Liver (tissue), 9 donors: ENCODE data around the gene HIPK1. TPM values are rescaled to one million over a fixed set of nuclear protein-coding genes. Genes with fewer than 3 reads are reported as not detected.

Experiments
- DNase-seq: peaks from one replicate; pipeline ENCODE4 v3.0.0-alpha.2; 2017; ENCODE audit warnings: low spot score
- H3K27ac ChIP-seq, 2 donors: one replicate each; pipeline ENCODE4 v1.7.0; 2013; ENCODE audit warnings: inconsistent platforms in 2 of 2, low read length in 2 of 2, control low read depth in 1 of 2, low read depth in 1 of 2, mild to moderate bottlenecking in 1 of 2
- H3K27me3 ChIP-seq, 4 donors: one replicate each; pipeline versions ENCODE4 v1.6.1 to v1.7.0; 2013; ENCODE audit warnings: low read length in 3 of 4, inconsistent platforms in 1 of 4, mild to moderate bottlenecking in 1 of 4, moderate library complexity in 1 of 4; ENCODE audit not compliant: control insufficient read depth in 4 of 4, insufficient read depth in 4 of 4
- H3K36me3 ChIP-seq, 4 donors: one replicate each; pipeline versions ENCODE4 v1.6.1 to v1.7.0; 2013; ENCODE audit warnings: low read length in 3 of 4, mild to moderate bottlenecking in 3 of 4, low read depth in 1 of 4, moderate library complexity in 1 of 4; ENCODE audit not compliant: control insufficient read depth in 4 of 4, insufficient read depth in 3 of 4
- H3K4me1 ChIP-seq, 4 donors: one replicate each; pipeline versions ENCODE4 v1.6.1 to v1.7.0; 2013; ENCODE audit warnings: low read length in 3 of 4, mild to moderate bottlenecking in 3 of 4, moderate library complexity in 1 of 4; ENCODE audit not compliant: control insufficient read depth in 4 of 4, insufficient read depth in 4 of 4
- H3K4me3 ChIP-seq, 3 donors: one replicate each; pipeline versions ENCODE4 v1.6.1 to v1.7.0; 2013; ENCODE audit warnings: low read length in 3 of 3, control low read depth in 1 of 3, low read depth in 1 of 3, mild to moderate bottlenecking in 1 of 3
- H3K9ac ChIP-seq, 2 donors: one replicate each; pipeline ENCODE4 v1.7.0; 2013; ENCODE audit warnings: low read length in 2 of 2, mild to moderate bottlenecking in 2 of 2, moderate library complexity in 2 of 2, control low read depth in 1 of 2, low read depth in 1 of 2
- H3K9me3 ChIP-seq, 4 donors: one replicate each; pipeline versions ENCODE4 v1.6.1 to v1.7.0; 2013; ENCODE audit warnings: low read length in 3 of 4; ENCODE audit not compliant: control insufficient read depth in 4 of 4
- ATF3 ChIP-seq: IDR thresholded peaks from 2 replicates; pipeline ENCODE4 v1.6.1; 2016; ENCODE audit warnings: antibody characterized with exemption
- CTCF ChIP-seq: fragments of 150-350 bp; IDR thresholded peaks from 2 replicates; pipeline ENCODE4 v1.5.1; 2017; ENCODE audit warnings: improper control_type of control experiment, low read depth, low read length; ENCODE audit not compliant: missing input control
- EGR1 ChIP-seq, 2 donors: IDR thresholded peaks; 2 replicates each; pipeline ENCODE4 v1.6.1; 2016 to 2018; ENCODE audit warnings: antibody characterized with exemption in 2 of 2, low read depth in 2 of 2
- FOXA1 ChIP-seq: IDR thresholded peaks from 2 replicates; pipeline ENCODE4 v1.6.1; 2016; ENCODE audit warnings: antibody characterized with exemption
- FOXA2 ChIP-seq: IDR thresholded peaks from 2 replicates; pipeline ENCODE4 v1.6.1; 2016; ENCODE audit warnings: antibody characterized with exemption
- GABPA ChIP-seq, 2 donors: IDR thresholded peaks in 1 of 2; conservative IDR thresholded peaks in 1 of 2; 2 replicates each; pipeline ENCODE4 v1.6.1; 2016; ENCODE audit warnings: antibody characterized with exemption in 2 of 2, mild to moderate bottlenecking in 1 of 2, moderate library complexity in 1 of 2
- HNF4A ChIP-seq, 2 donors: conservative IDR thresholded peaks; 2 replicates each; pipeline ENCODE4 v1.6.1; 2016; ENCODE audit warnings: antibody characterized with exemption in 2 of 2, mild to moderate bottlenecking in 2 of 2
- HNF4G ChIP-seq: IDR thresholded peaks from 2 replicates; pipeline ENCODE4 v1.6.1; 2016; ENCODE audit warnings: antibody characterized with exemption
- JUND ChIP-seq, 2 donors: IDR thresholded peaks; 2 replicates each; pipeline ENCODE4 v1.6.1; 2016; ENCODE audit warnings: antibody characterized with exemption in 2 of 2
- MAX ChIP-seq: IDR thresholded peaks from 2 replicates; pipeline ENCODE4 v1.6.1; 2016; ENCODE audit warnings: antibody characterized with exemption
- NR2F2 ChIP-seq: IDR thresholded peaks from 2 replicates; pipeline ENCODE4 v1.6.1; 2016; ENCODE audit warnings: antibody characterized with exemption
- RAD21 ChIP-seq, 2 donors: IDR thresholded peaks; 2 replicates each; pipeline ENCODE4 v1.6.1; 2016; ENCODE audit warnings: antibody characterized with exemption in 2 of 2, mild to moderate bottlenecking in 2 of 2
- REST ChIP-seq: IDR thresholded peaks from 2 replicates; pipeline ENCODE4 v1.6.1; 2016; ENCODE audit warnings: antibody characterized with exemption, mild to moderate bottlenecking
- RXRA ChIP-seq, 2 donors: IDR thresholded peaks; 2 replicates each; pipeline ENCODE4 v1.6.1; 2017 to 2018; ENCODE audit warnings: antibody characterized with exemption in 2 of 2, mild to moderate bottlenecking in 1 of 2
- SP1 ChIP-seq: IDR thresholded peaks from 2 replicates; pipeline ENCODE4 v1.6.1; 2018; ENCODE audit warnings: antibody characterized with exemption, mild to moderate bottlenecking
- TAF1 ChIP-seq: conservative IDR thresholded peaks from 2 replicates; pipeline ENCODE4 v1.6.1; 2016; ENCODE audit warnings: antibody characterized with exemption, mild to moderate bottlenecking
- YY1 ChIP-seq: IDR thresholded peaks from 2 replicates; pipeline ENCODE4 v1.6.1; 2016; ENCODE audit warnings: antibody characterized with exemption, mild to moderate bottlenecking
- ZBTB33 ChIP-seq: IDR thresholded peaks from 2 replicates; pipeline ENCODE4 v1.6.1; 2016; ENCODE audit warnings: antibody characterized with exemption
- WGBS: extraction: QIAGEN DNeasy Blood & Tissue Kit; methylation state at CpG from one replicate; pipeline ENCODE4 v1.1.7; 2013; 5-methylcytosine and 5-hydroxymethylcytosine counted together
- polyA plus RNA-seq, 2 donors: library from polyadenylated mRNA; stranded (reverse) in 1 of 2; unstranded in 1 of 2; fragments of 200-250 nt in 1 of 2; fragments of >200 nt in 1 of 2; fragmentation: Nextera tagmentation in 1 of 2; extraction: Ambion mirVana in 1 of 2; gene quantifications; one replicate each; pipeline versions ENCODE4 v1.2.1 to v1.2.3, GENCODE V29; 2013 to 2015
- total RNA-seq, 2 donors: library from RNA; depleted of rRNA; stranded (reverse); fragments of >200 nt; gene quantifications; one replicate each; pipeline ENCODE4 v1.2.3, GENCODE V29; 2014
- donor health status: healthy.
- donor health status: healthy.
- donor health status: healthy.
- donor health status: healthy.
- donor health status: healthy.

Gene HIPK1
- total and polyA plus RNA-seq, 4 donors = 8.7 to 50.2 (median 15.1) TPM

- Histone ChIP-seq H3K9ac (no peak overlapping the region), H3K27me3 (no peaks in the 10 kb centered on the region), H3K4me1 (peaks cover 0 to 7% (median 3%) of the 10 kb centered on the region in 4 donors), H3K9me3 (no peaks in the 10 kb centered on the region), H3K36me3 (no peaks in the 10 kb centered on the region), H3K4me3 (no peak overlapping the region), H3K27ac (no peak overlapping the region)
- WGBS = 95% methylated on average over 2 of the region's 2 CpGs
- TF ChIP-seq RAD21 (IDR thresholded peaks at IDR 0.05) (no peak), FOXA2 (no peak), FOXA1 (no peak), RXRA (IDR thresholded peaks at IDR 0.05) (no peak), CTCF (no peak), ZBTB33 (no peak), REST (no peak), TAF1 (no peak), JUND (IDR thresholded peaks at IDR 0.05) (no peak), EGR1 (IDR thresholded peaks at IDR 0.05; ENCODE audit: low read depth in 2 of 2) (no peak), ATF3 (no peak), SP1 (no peak), GABPA (IDR thresholded peaks at IDR 0.05 in 1 of 2, conservative IDR thresholded peaks at IDR 0.05 in 1 of 2) (no peak), MAX (no peak), HNF4A (conservative IDR thresholded peaks at IDR 0.05) (no peak), NR2F2 (no peak), YY1 (no peak), HNF4G (no peak)
- DNase-seq = no peak
These were observed 4.7 kb upstream of the HIPK1 start for GRCh38 chr1:113924473-113924872.
